ENCODE data around the gene KCNH8. TPM values are rescaled to one million over a fixed set of nuclear protein-coding genes. Genes with fewer than 3 reads are reported as not detected.
"Not testable (repeated sequence)": the region's sequence is repeated elsewhere in the genome, so short reads cannot be mapped to it uniquely, and the experiment has no call there.

Gene KCNH8
- polyA plus RNA-seq, 3 donors from 2014 or later: not detected

DNA sequence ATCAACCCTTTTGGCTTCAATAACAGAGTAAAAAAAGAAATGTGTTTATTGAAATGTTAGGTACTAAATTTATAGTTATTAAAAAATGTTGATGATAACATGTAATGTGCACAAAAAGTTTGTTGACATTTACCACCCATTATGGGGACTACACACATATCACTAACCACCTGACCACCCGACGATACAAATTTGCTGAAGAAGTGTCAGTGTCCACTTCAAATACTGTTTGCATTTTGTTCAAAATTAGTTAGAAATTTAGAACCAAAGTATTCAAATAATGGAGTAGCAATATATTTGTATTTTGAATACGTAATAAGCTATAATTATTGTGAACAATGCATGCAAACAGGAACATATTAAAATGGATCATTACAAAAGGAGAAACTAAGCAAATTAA, 54.4 kb downstream of the KCNH8 start:
- Mint-ChIP-seq H3K27me3 (ENCODE audit: low read depth in 3 of 3) (peaks cover 0 to 4% (median 1%) of the 10 kb centered on the region in 3 donors), H3K27ac (no peak overlapping the region), H3K36me3 (no peaks in the 10 kb centered on the region)

DNA sequence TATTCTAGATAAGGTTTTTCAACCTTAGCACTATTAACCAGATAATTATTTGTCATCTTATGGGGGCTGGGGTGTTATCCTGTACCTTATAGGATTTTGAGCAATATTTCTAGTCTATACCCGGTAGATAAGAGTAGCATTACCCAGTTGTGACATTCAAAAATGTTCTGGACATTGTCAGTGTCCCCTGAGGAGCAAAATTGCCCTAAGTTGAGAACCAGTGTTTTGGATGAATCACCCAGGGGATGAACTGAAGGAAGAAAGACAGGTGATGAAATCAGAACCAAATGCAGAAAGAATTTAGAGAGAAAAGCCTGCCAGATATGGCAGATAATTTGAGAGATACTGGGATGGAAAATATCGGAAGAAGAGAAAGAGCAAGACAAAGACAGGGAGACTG, 58.2 kb downstream of the KCNH8 start:
- H3K4me3 Mint-ChIP-seq: no peak overlapping the region
- H3K4me1 Mint-ChIP-seq: no peaks in the 10 kb centered on the region

More for the DNA sequence above, 54.4 kb downstream of the KCNH8 start:
- no peak for DNase-seq
- no peaks in the 10 kb centered on the region for H3K4me1 Mint-ChIP-seq
- H3K9me3 Mint-ChIP-seq: no peaks in the 10 kb centered on the region
- no peak overlapping the region for H3K4me3 Mint-ChIP-seq

GRCh38 chr3:19213603-19214220, 65.4 kb downstream of the KCNH8 start:
- Mint-ChIP-seq H3K4me3 (no peak overlapping the region), H3K27ac (no peak overlapping the region), H3K4me1 (no peaks in the 10 kb centered on the region), H3K27me3 (ENCODE audit: low read depth in 3 of 3) (no peaks in the 10 kb centered on the region), H3K36me3 (no peaks in the 10 kb centered on the region), H3K9me3 (no peaks in the 10 kb centered on the region)
- no peak for DNase-seq

More for the DNA sequence above, 58.2 kb downstream of the KCNH8 start:
- no peak for DNase-seq
- no peak overlapping the region for H3K27ac Mint-ChIP-seq
- peaks cover 0 to 2% (median 0%) of the 10 kb centered on the region in 3 donors for H3K27me3 Mint-ChIP-seq (ENCODE audit: low read depth in 3 of 3)
- H3K9me3 Mint-ChIP-seq: no peaks in the 10 kb centered on the region
- no peaks in the 10 kb centered on the region for H3K36me3 Mint-ChIP-seq

GRCh38 chr3:19215427-19215826, 67.1 kb downstream of the KCNH8 start:
- no peaks in the 10 kb centered on the region for H3K27me3 Mint-ChIP-seq (ENCODE audit: low read depth in 3 of 3)
- no peak overlapping the region for H3K27ac Mint-ChIP-seq
- H3K36me3 Mint-ChIP-seq: no peaks in the 10 kb centered on the region
- H3K9me3 Mint-ChIP-seq: no peaks in the 10 kb centered on the region
- H3K4me1 Mint-ChIP-seq: no peaks in the 10 kb centered on the region
- DNase-seq: no peak
- no peak overlapping the region for H3K4me3 Mint-ChIP-seq

- no peak overlapping the region for H3K27ac Mint-ChIP-seq
- no peaks in the 10 kb centered on the region for H3K9me3 Mint-ChIP-seq
- H3K4me1 Mint-ChIP-seq: no peaks in the 10 kb centered on the region
- no peak overlapping the region for H3K4me3 Mint-ChIP-seq
- no peaks in the 10 kb centered on the region for H3K36me3 Mint-ChIP-seq
- H3K27me3 Mint-ChIP-seq (ENCODE audit: low read depth in 3 of 3): no peaks in the 10 kb centered on the region
- DNase-seq: no peak
These were observed 68.5 kb downstream of the KCNH8 start for GRCh38 chr3:19216669-19217337.

DNA sequence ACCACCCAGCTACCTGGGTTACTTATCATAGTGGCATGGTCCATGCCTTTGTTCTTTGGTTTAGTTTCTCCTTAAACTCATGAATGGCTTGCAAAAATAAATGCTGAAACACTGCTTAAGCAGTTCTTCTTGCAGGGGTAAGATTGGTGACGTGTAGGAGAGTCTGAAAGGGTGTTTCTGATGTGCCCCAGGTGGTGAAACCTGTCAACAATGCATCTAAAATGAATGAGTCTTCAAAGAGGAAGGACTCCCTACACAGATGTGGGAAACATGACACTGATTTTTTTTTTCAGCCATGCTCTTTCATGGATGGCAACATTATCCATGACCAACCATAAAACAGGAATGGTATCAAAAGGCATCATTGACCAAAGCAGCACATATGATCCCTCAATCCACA, 72.0 kb downstream of the KCNH8 start:
- DNase-seq: no peak
- Mint-ChIP-seq H3K4me1 (no peaks in the 10 kb centered on the region), H3K4me3 (no peak overlapping the region), H3K9me3 (no peaks in the 10 kb centered on the region), H3K27ac (no peak overlapping the region), H3K27me3 (ENCODE audit: low read depth in 3 of 3) (no peaks in the 10 kb centered on the region), H3K36me3 (no peaks in the 10 kb centered on the region)

GRCh38 chr3:19221081-19221480, 72.8 kb downstream of the KCNH8 start:
- Mint-ChIP-seq H3K9me3 (no peaks in the 10 kb centered on the region), H3K4me1 (no peaks in the 10 kb centered on the region), H3K4me3 (no peak overlapping the region), H3K27me3 (ENCODE audit: low read depth in 3 of 3) (no peaks in the 10 kb centered on the region), H3K36me3 (no peaks in the 10 kb centered on the region), H3K27ac (no peak overlapping the region)
- DNase-seq: no peak

- no peak overlapping the region for H3K4me3 Mint-ChIP-seq
- H3K4me1 Mint-ChIP-seq: no peaks in the 10 kb centered on the region
- H3K36me3 Mint-ChIP-seq: no peaks in the 10 kb centered on the region
- DNase-seq: no peak
- H3K9me3 Mint-ChIP-seq: no peaks in the 10 kb centered on the region
- no peak overlapping the region for H3K27ac Mint-ChIP-seq
- H3K27me3 Mint-ChIP-seq (ENCODE audit: low read depth in 3 of 3): peaks cover 0 to 4% (median 0%) of the 10 kb centered on the region in 3 donors
These were observed 78.2 kb downstream of the KCNH8 start for GRCh38 chr3:19226479-19226878.

DNA sequence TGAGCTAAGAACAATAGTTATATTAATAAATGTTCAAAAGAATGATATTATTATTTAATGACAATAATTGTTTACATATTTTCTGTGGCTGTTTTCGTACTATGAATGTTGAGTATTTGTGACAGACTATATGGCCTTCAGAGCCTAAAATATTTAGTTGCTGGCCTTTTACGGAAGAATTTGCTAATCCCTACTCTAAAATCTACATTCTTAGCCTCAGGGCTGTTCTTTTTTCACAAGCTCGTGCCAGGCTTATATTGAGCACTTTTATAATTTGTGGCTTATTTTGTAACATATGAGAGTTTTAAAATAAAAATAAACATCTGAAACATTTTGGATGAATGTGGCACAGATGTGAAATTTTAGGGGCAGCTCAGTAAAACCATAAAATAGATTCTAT, 79.9 kb downstream of the KCNH8 start:
- Mint-ChIP-seq H3K36me3 (peaks cover 0 to under 1% (median 0%) of the 10 kb centered on the region in 3 donors), H3K4me3 (no peak overlapping the region), H3K4me1 (no peaks in the 10 kb centered on the region), H3K27ac (no peak overlapping the region), H3K9me3 (peaks cover 0 to under 1% (median 0%) of the 10 kb centered on the region in 6 donors), H3K27me3 (ENCODE audit: low read depth in 3 of 3) (peaks cover 0 to 4% (median 0%) of the 10 kb centered on the region in 3 donors)
- no peak for DNase-seq

- Mint-ChIP-seq H3K27me3 (ENCODE audit: low read depth in 3 of 3) (peaks cover 0 to 4% (median 0%) of the 10 kb centered on the region in 3 donors), H3K4me3 (no peak overlapping the region), H3K4me1 (no peaks in the 10 kb centered on the region), H3K9me3 (peaks cover 0 to 7% (median 0%) of the 10 kb centered on the region in 6 donors), H3K27ac (no peak overlapping the region), H3K36me3 (peaks cover 0 to 6% (median 0%) of the 10 kb centered on the region in 3 donors)
- no peak for DNase-seq
These were observed 80.8 kb downstream of the KCNH8 start for GRCh38 chr3:19229086-19229485.

- H3K36me3 Mint-ChIP-seq; H3K4me1 Mint-ChIP-seq; DNase-seq; H3K9me3 Mint-ChIP-seq; H3K27ac Mint-ChIP-seq; H3K27me3 Mint-ChIP-seq (ENCODE audit: low read depth in 3 of 3); H3K4me3 Mint-ChIP-seq: not testable (repeated sequence)
These were observed 81.6 kb downstream of the KCNH8 start for GRCh38 chr3:19229881-19230280.

DNA sequence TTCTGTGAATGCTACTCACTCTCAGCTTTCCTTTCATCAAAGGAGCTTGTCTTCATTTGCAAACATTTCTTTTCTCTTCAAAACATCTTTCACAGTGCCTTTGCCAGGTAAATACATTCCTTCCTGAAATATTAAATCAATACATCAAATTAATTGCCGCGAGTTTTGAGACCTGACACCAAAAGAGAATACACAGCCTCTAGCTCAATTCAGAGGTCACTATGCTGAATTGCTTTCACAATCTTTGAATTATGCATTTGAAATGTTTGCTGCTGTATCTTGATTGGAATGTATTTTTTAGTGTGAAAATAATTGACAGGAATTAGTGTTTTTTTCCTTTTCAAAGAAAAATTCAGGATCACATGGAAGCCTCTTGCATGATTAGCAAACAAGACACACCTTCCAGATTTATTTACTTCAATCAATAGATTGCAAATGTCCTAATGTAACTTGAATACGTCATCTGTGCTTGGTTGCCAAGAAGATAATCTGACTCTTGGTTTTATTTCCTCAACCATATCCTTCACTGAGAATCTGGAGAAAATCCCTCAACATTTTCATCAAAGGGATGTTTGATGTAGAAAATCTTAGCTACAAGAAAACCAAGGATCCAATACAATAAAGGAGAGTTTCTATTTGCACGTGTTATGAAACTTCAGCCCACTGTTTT, 83.6 kb downstream of the KCNH8 start:
- no peak overlapping the region for H3K4me3 Mint-ChIP-seq
- H3K36me3 Mint-ChIP-seq: peaks cover 0 to 6% (median 0%) of the 10 kb centered on the region in 3 donors
- peaks cover 0 to 7% (median 0%) of the 10 kb centered on the region in 6 donors for H3K9me3 Mint-ChIP-seq
- DNase-seq: no peak
- no peaks in the 10 kb centered on the region for H3K4me1 Mint-ChIP-seq
- no peaks in the 10 kb centered on the region for H3K27me3 Mint-ChIP-seq (ENCODE audit: low read depth in 3 of 3)
- H3K27ac Mint-ChIP-seq: no peak overlapping the region

GRCh38 chr3:19232566-19232965, 84.3 kb downstream of the KCNH8 start:
- H3K4me3 Mint-ChIP-seq: no peak overlapping the region
- H3K27me3 Mint-ChIP-seq (ENCODE audit: low read depth in 3 of 3): no peaks in the 10 kb centered on the region
- no peak for DNase-seq
- no peaks in the 10 kb centered on the region for H3K4me1 Mint-ChIP-seq
- no peak overlapping the region for H3K27ac Mint-ChIP-seq
- peaks cover 0 to 6% (median 0%) of the 10 kb centered on the region in 3 donors for H3K36me3 Mint-ChIP-seq
- peaks cover 0 to 7% (median 0%) of the 10 kb centered on the region in 6 donors for H3K9me3 Mint-ChIP-seq
